ENCODE results near the gene RNF213. TPM values are rescaled to one million over a fixed set of nuclear protein-coding genes. Genes with fewer than 3 reads are reported as not detected.
"Not testable (repeated sequence)": the region's sequence is repeated elsewhere in the genome, so short reads cannot be mapped to it uniquely, and the experiment has no call there.

Gene RNF213
- total RNA-seq, 1 donor from 2014 or later, result 110 TPM

- Mint-ChIP-seq H3K4me1 (ENCODE audit: unreplicated experiment) (peaks cover 21% of the 10 kb centered on the region), H3K9me3 (ENCODE audit: unreplicated experiment) (no peaks in the 10 kb centered on the region), H3K36me3 (ENCODE audit: low read depth, unreplicated experiment) (peaks cover 5% of the 10 kb centered on the region), H3K27ac (ENCODE audit: unreplicated experiment) (no peak overlapping the region), H3K4me3 (ENCODE audit: unreplicated experiment) (no peak overlapping the region), H3K27me3 (ENCODE audit: unreplicated experiment) (no peaks in the 10 kb centered on the region)
- no peak for DNase-seq (ENCODE audit: low spot score)
- no peak for TF ChIP-seq CTCF (IDR thresholded peaks at IDR 0.05; ENCODE audit: unreplicated experiment)
These were observed 142.3 kb downstream of the RNF213 start for GRCh38 chr17:80402959-80403358.

GRCh38 chr17:80406146-80406545 lies 145.5 kb downstream of the RNF213 start:
- Mint-ChIP-seq H3K27me3 (ENCODE audit: unreplicated experiment) (no peaks in the 10 kb centered on the region), H3K36me3 (ENCODE audit: low read depth, unreplicated experiment) (no peaks in the 10 kb centered on the region), H3K27ac (ENCODE audit: unreplicated experiment) (no peak overlapping the region), H3K4me1 (ENCODE audit: unreplicated experiment) (peaks cover 19% of the 10 kb centered on the region), H3K9me3 (ENCODE audit: unreplicated experiment) (no peaks in the 10 kb centered on the region), H3K4me3 (ENCODE audit: unreplicated experiment) (no peak overlapping the region)
- no peak for DNase-seq (ENCODE audit: low spot score)
- no peak for TF ChIP-seq CTCF (IDR thresholded peaks at IDR 0.05; ENCODE audit: unreplicated experiment)

- not testable (repeated sequence) for H3K36me3 Mint-ChIP-seq (ENCODE audit: low read depth, unreplicated experiment); H3K27me3 Mint-ChIP-seq (ENCODE audit: unreplicated experiment); H3K4me3 Mint-ChIP-seq (ENCODE audit: unreplicated experiment); DNase-seq (ENCODE audit: low spot score); H3K9me3 Mint-ChIP-seq (ENCODE audit: unreplicated experiment); H3K27ac Mint-ChIP-seq (ENCODE audit: unreplicated experiment)
- H3K4me1 Mint-ChIP-seq (ENCODE audit: unreplicated experiment), result peaks cover 28% of the 10 kb centered on the region
These were observed 147.3 kb downstream of the RNF213 start for GRCh38 chr17:80407917-80408316.

- TF ChIP-seq CTCF (IDR thresholded peaks at IDR 0.05; ENCODE audit: unreplicated experiment), result no peak
- Mint-ChIP-seq H3K27ac (ENCODE audit: unreplicated experiment) (peak overlapping the region; percentile 77), H3K36me3 (ENCODE audit: low read depth, unreplicated experiment) (no peaks in the 10 kb centered on the region), H3K4me3 (ENCODE audit: unreplicated experiment) (no peak overlapping the region), H3K9me3 (ENCODE audit: unreplicated experiment) (no peaks in the 10 kb centered on the region), H3K4me1 (ENCODE audit: unreplicated experiment) (peaks cover 36% of the 10 kb centered on the region), H3K27me3 (ENCODE audit: unreplicated experiment) (peaks cover 4% of the 10 kb centered on the region)
- no peak for DNase-seq (ENCODE audit: low spot score)
These were observed 148.2 kb downstream of the RNF213 start for GRCh38 chr17:80408872-80409271.

- no peak for TF ChIP-seq CTCF (IDR thresholded peaks at IDR 0.05; ENCODE audit: unreplicated experiment)
- Mint-ChIP-seq H3K4me1 (ENCODE audit: unreplicated experiment) (peaks cover 42% of the 10 kb centered on the region), H3K9me3 (ENCODE audit: unreplicated experiment) (no peaks in the 10 kb centered on the region), H3K27ac (ENCODE audit: unreplicated experiment) (no peak overlapping the region), H3K4me3 (ENCODE audit: unreplicated experiment) (no peak overlapping the region), H3K27me3 (ENCODE audit: unreplicated experiment) (peaks cover 4% of the 10 kb centered on the region), H3K36me3 (ENCODE audit: low read depth, unreplicated experiment) (no peaks in the 10 kb centered on the region)
- DNase-seq (ENCODE audit: low spot score), result no peak
These were observed 149.0 kb downstream of the RNF213 start for GRCh38 chr17:80409626-80410025.

- H3K9me3 Mint-ChIP-seq (ENCODE audit: unreplicated experiment); H3K36me3 Mint-ChIP-seq (ENCODE audit: low read depth, unreplicated experiment); H3K4me3 Mint-ChIP-seq (ENCODE audit: unreplicated experiment); DNase-seq (ENCODE audit: low spot score); H3K27me3 Mint-ChIP-seq (ENCODE audit: unreplicated experiment); H3K27ac Mint-ChIP-seq (ENCODE audit: unreplicated experiment): not testable (repeated sequence)
- peaks cover 42% of the 10 kb centered on the region for H3K4me1 Mint-ChIP-seq (ENCODE audit: unreplicated experiment)
These were observed 149.9 kb downstream of the RNF213 start for GRCh38 chr17:80410441-80411087.
